Kidney epithelial cell (primary cell): Measurements from ENCODE around the gene PTBP1. TPM values are rescaled to one million over a fixed set of nuclear protein-coding genes. Genes with fewer than 3 reads are reported as not detected.

Experiments used
- DNase-seq: peaks from one replicate; pipeline ENCODE4 v3.0.0-alpha.2; 2010; ENCODE audit warnings: low read depth
- H3K27me3 ChIP-seq: 2 replicates; pipeline ENCODE4 v1.6.0; 2011; ENCODE audit warnings: low read length; ENCODE audit not compliant: control insufficient read depth, insufficient read depth
- H3K36me3 ChIP-seq: 2 replicates; pipeline ENCODE4 v1.5.1; 2011; ENCODE audit warnings: low read length; ENCODE audit not compliant: control insufficient read depth, insufficient read depth
- H3K4me3 ChIP-seq: 2 replicates; pipeline ENCODE4 v1.5.1; 2011; ENCODE audit warnings: low read depth, mild to moderate bottlenecking, control low read depth, low read length
- CTCF ChIP-seq: IDR thresholded peaks from 2 replicates; pipeline ENCODE4 v1.5.1; 2011; ENCODE audit warnings: mild to moderate bottlenecking, moderate library complexity, low read length, control low read depth, inconsistent platforms; ENCODE audit not compliant: insufficient read depth, poor library complexity, severe bottlenecking
- total RNA-seq: library from RNA; depleted of rRNA; stranded (reverse); fragments of >200 nt; gene quantifications from 2 replicates; pipeline ENCODE4 v1.2.3, GENCODE V29; 2015

The PTBP1 gene
- total RNA-seq, 1 donor from 2014 or later = 268 TPM

- Histone ChIP-seq H3K36me3 (peaks cover 9% of the 10 kb centered on the region), H3K27me3 (no peaks in the 10 kb centered on the region), H3K4me3 (peak overlapping the region; percentile 19)
- no peak for DNase-seq
- TF ChIP-seq CTCF = no peak
These were observed 4.7 kb downstream of the PTBP1 start for GRCh38 chr19:801861-802497.

- peaks cover 10% of the 10 kb centered on the region for H3K36me3 ChIP-seq
These were observed 5.3 kb downstream of the PTBP1 start for GRCh38 chr19:802498-803098.

DNA sequence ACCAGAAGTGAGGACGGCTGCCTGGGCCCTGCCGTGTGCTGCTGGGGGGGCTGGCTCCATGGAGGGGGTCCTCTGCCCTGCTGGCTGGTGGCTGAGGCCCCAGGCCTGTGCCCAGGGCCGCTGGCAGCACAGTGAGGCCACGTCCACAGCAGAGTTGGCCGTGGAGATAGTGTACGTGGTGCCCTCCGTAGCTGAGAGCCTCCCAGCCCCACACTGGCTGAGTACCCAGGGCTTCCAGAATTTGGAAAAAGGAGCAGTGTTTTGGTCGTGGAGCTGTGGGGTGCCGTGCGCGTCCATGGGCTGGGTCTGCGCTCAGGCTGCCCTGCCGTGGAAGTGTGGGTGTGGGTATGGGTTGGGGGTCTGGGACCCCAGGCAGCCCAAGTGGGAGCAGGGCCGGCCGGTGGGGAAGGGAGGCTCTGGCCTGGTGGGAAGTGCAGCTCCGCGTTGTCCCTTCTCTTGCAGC is 5.9 kb downstream of the PTBP1 start:
- Histone ChIP-seq H3K27me3 (no peaks in the 10 kb centered on the region), H3K36me3 (peaks cover 10% of the 10 kb centered on the region), H3K4me3 (no peak overlapping the region)
- TF ChIP-seq CTCF = no peak
- no peak for DNase-seq

More at GRCh38 chr19:802498-803098, 5.3 kb downstream of the PTBP1 start:
- TF ChIP-seq CTCF = no peak
- Histone ChIP-seq H3K4me3 (peak overlapping the region; percentile 19), H3K27me3 (no peaks in the 10 kb centered on the region)
- no peak for DNase-seq

- H3K27me3 ChIP-seq = no peaks in the 10 kb centered on the region
- no peak for TF ChIP-seq CTCF
- no peak for DNase-seq
- H3K4me3 ChIP-seq = no peak overlapping the region
- peaks cover 10% of the 10 kb centered on the region for H3K36me3 ChIP-seq
These were observed 6.6 kb downstream of the PTBP1 start for GRCh38 chr19:803686-804418.

GRCh38 chr19:804419-805165 is 7.3 kb downstream of the PTBP1 start:
- no peaks in the 10 kb centered on the region for H3K27me3 ChIP-seq
- no peak for DNase-seq
- TF ChIP-seq CTCF = no peak
- no peak overlapping the region for H3K4me3 ChIP-seq
- peaks cover 7% of the 10 kb centered on the region for H3K36me3 ChIP-seq
